Inferior parietal cortex (tissue), 1 donor: ENCODE measurements around the gene CACNB3.
A peak's percentile ranks its signal among the peaks of the same experiment; 100 is the strongest.

Experiments
- DNase-seq: peaks from one replicate; pipeline ENCODE4 v3.0.0-alpha.2; 2016; ENCODE audit errors: extremely low spot score

The CACNB3 gene

GRCh38 chr12:48817873-48818830, at the start of gene CACNB3:
Gene CACNB3 (plus strand): TSS chr12:48818496. CDS start chr12:48818930, 434 bp downstream.
- peak; percentile 33 for DNase-seq

- no peak for DNase-seq
Observed at GRCh38 chr12:48768736-48769135, 49.6 kb upstream of the CACNB3 start.

- no peak for DNase-seq
Observed at GRCh38 chr12:48770756-48771155, 47.5 kb upstream of the CACNB3 start.

GRCh38 chr12:48771588-48772112, 46.6 kb upstream of the CACNB3 start:
- DNase-seq: no peak

GRCh38 chr12:48773686-48774085, 44.6 kb upstream of the CACNB3 start:
- no peak for DNase-seq

- no peak for DNase-seq
Observed at GRCh38 chr12:48774516-48774915, 43.8 kb upstream of the CACNB3 start.

- no peak for DNase-seq
Observed at GRCh38 chr12:48775299-48775698, 43.0 kb upstream of the CACNB3 start.

GRCh38 chr12:48775991-48776649, 42.2 kb upstream of the CACNB3 start:
- no peak for DNase-seq

- DNase-seq: no peak
Observed at GRCh38 chr12:48776956-48777355, 41.3 kb upstream of the CACNB3 start.

GRCh38 chr12:48777501-48778400, 40.5 kb upstream of the CACNB3 start:
- DNase-seq: no peak

- DNase-seq: no peak
Observed at GRCh38 chr12:48779869-48780268, 38.4 kb upstream of the CACNB3 start.

GRCh38 chr12:48780381-48781025, 37.8 kb upstream of the CACNB3 start:
- DNase-seq: no peak

GRCh38 chr12:48781750-48782456, 36.4 kb upstream of the CACNB3 start:
- no peak for DNase-seq

- no peak for DNase-seq
Observed at GRCh38 chr12:48782457-48783395, 35.6 kb upstream of the CACNB3 start.

- no peak for DNase-seq
Observed at GRCh38 chr12:48783432-48783831, 34.9 kb upstream of the CACNB3 start.

- DNase-seq: no peak
Observed at GRCh38 chr12:48786591-48787544, 31.4 kb upstream of the CACNB3 start.

GRCh38 chr12:48787791-48788523, 30.3 kb upstream of the CACNB3 start:
- DNase-seq: no peak

- DNase-seq: no peak
Observed at GRCh38 chr12:48788524-48788853, 29.8 kb upstream of the CACNB3 start.
